Measurements from ENCODE around the gene PSD2.

GRCh38 chr5:139783436-139783965 lies 12.1 kb upstream of the PSD2 start:
- no peak for TF ChIP-seq EZH2 (IDR thresholded peaks at IDR 0.05; ENCODE audit: insufficient read depth, poor library complexity, severe bottlenecking)
- TF ChIP-seq EZH2phosphoT487 (IDR thresholded peaks at IDR 0.05; ENCODE audit: insufficient read depth, low read depth): no peak

All from GM23248 (cell line).